K562 (cell line): ENCODE results near the gene ATOH8. TPM values are rescaled to one million over a fixed set of nuclear protein-coding genes. Genes with fewer than 3 reads are reported as not detected.
A peak's percentile ranks its signal among the peaks of the same experiment; 100 is the strongest.

Experiments
- ATAC-seq: fragments of 200-7000 bp; cut with Tn5 transposase; 3 replicates; pipeline ENCODE4 v1.9.1; 2020; ENCODE audit warnings: moderate library complexity
- BruUV-seq: library from RNA; stranded (reverse); fragments of 400-500 nt; replicated peaks from 2 replicates; lab custom pipeline; 2021; lab: Mats Ljungman, UMichigan
- CTCF ChIA-PET: fragments of 300-600 bp; formaldehyde crosslinking; extraction: SDS; loops from one replicate; lab custom pipeline; 2021; ENCODE audit warnings: low intra/inter-chr PET ratio; lab: Yijun Ruan, JAX
- POLR2A ChIA-PET: fragments of 300-600, 350-650 bp; sonication (Branson Sonifier 250); formaldehyde crosslinking; extraction: SDS; loops from one replicate; lab custom pipeline; 2021; ENCODE audit warnings: antibody characterized with exemption, inconsistent platforms; lab: Yijun Ruan, JAX
- DNase-seq, 4 experiments: peaks; one replicate each; pipeline versions ENCODE4 v3.0.0 to v3.0.0-alpha.2; 2011 to 2018; ENCODE audit warnings: low spot score in 3 of 4, mixed read lengths in 3 of 4; ENCODE audit errors: extremely low read depth in 1 of 4
- FAIRE-seq: peaks from 2 replicates; lab custom pipeline; 2011; peaks lifted over from hg19 to GRCh38; lab: Jason Lieb, UNC
- H2AFZ ChIP-seq: 2 replicates; pipeline ENCODE4 v1.6.0; 2011; ENCODE audit warnings: low read depth, low read length, control low read depth, inconsistent platforms
- H3K27ac ChIP-seq: fragments of 200-600 bp; 3 replicates; pipeline ENCODE4 v1.8.0; 2011; ENCODE audit warnings: low read depth, mild to moderate bottlenecking, control low read depth, inconsistent platforms, low read length, moderate library complexity, mixed read lengths; ENCODE audit errors: extremely low read depth
- H3K27me3 ChIP-seq, 2 experiments: fragments of 300-600 bp in 1 of 2; 2 replicates in 1 of 2; 3 replicates in 1 of 2; pipeline versions ENCODE4 v1.6.0 to v1.8.0; 2011; ENCODE audit warnings: inconsistent platforms in 2 of 2, low read length in 2 of 2, mild to moderate bottlenecking in 1 of 2, mixed read lengths in 1 of 2, moderate library complexity in 1 of 2; ENCODE audit not compliant: control insufficient read depth in 2 of 2, insufficient read depth in 2 of 2
- H3K36me3 ChIP-seq: fragments of 300-600 bp; 3 replicates; pipeline ENCODE4 v1.8.0; 2011; ENCODE audit warnings: mild to moderate bottlenecking, low read length, inconsistent platforms; ENCODE audit not compliant: control insufficient read depth, insufficient read depth
- H3K4me1 ChIP-seq, 2 experiments: fragments of 200-600 bp in 1 of 2; replicated peaks in 1 of 2; 2 replicates in 1 of 2; 3 replicates in 1 of 2; pipeline versions ENCODE4 v1.5.1 to v1.8.0; 2011; ENCODE audit warnings: inconsistent platforms in 2 of 2, low read length in 2 of 2, mild to moderate bottlenecking in 1 of 2, mixed read lengths in 1 of 2, moderate library complexity in 1 of 2; ENCODE audit not compliant: control insufficient read depth in 2 of 2, insufficient read depth in 2 of 2
- H3K4me2 ChIP-seq: 2 replicates; pipeline ENCODE4 v1.6.1; 2011; ENCODE audit warnings: low read length, control low read depth, inconsistent platforms, mixed read lengths; ENCODE audit not compliant: insufficient read depth
- H3K4me3 ChIP-seq: fragments of 200-600 bp; sonication (generic), shearing (Covaris generic); 2 replicates; pipeline ENCODE4 v1.5.1; 2016; ENCODE audit warnings: control low read depth, inconsistent platforms
- H3K79me2 ChIP-seq: fragments of 200-600 bp; 3 replicates; pipeline ENCODE4 v1.8.0; 2011; ENCODE audit warnings: low read length, inconsistent platforms; ENCODE audit not compliant: control insufficient read depth, insufficient read depth
- H3K9ac ChIP-seq, 2 experiments: 2 replicates each; pipeline versions ENCODE4 v1.6.0 to v1.6.1; 2011; ENCODE audit warnings: low read depth in 2 of 2, low read length in 2 of 2, control low read depth in 1 of 2, inconsistent platforms in 1 of 2, mild to moderate bottlenecking in 1 of 2, mixed read lengths in 1 of 2; ENCODE audit not compliant: insufficient read depth in 1 of 2
- H3K9me1 ChIP-seq: one replicate; pipeline ENCODE4 v1.6.0; 2011; ENCODE audit warnings: inconsistent platforms, mild to moderate bottlenecking, low read length, moderate library complexity; ENCODE audit not compliant: control insufficient read depth, insufficient read depth
- H3K9me3 ChIP-seq: replicated peaks from 2 replicates; pipeline ENCODE4 v1.5.1; 2011; ENCODE audit warnings: low read depth, low read length, inconsistent platforms; ENCODE audit not compliant: control insufficient read depth, insufficient read depth
- H4K20me1 ChIP-seq: replicated peaks from 2 replicates; pipeline ENCODE4 v1.6.1; 2011; ENCODE audit warnings: low read length, inconsistent platforms, mixed read lengths; ENCODE audit not compliant: control insufficient read depth, insufficient read depth
- ARHGAP35 ChIP-seq: fragments of 450-650 bp; IDR thresholded peaks from 2 replicates; pipeline ENCODE4 v1.6.1; 2018; ENCODE audit not compliant: partially characterized antibody
- MEIS2 ChIP-seq: fragments of 450-650 bp; IDR thresholded peaks from 2 replicates; pipeline ENCODE4 v1.6.1; 2014; ENCODE audit warnings: mild to moderate bottlenecking; ENCODE audit not compliant: partially characterized antibody
- MYBL2 ChIP-seq, 2 experiments: fragments of 450-650 bp in 1 of 2; sonication (generic) in 1 of 2; formaldehyde crosslinking in 1 of 2; IDR thresholded peaks; 2 replicates each; pipeline versions ENCODE4 v1.6.1 to v1.8.1; 2017 to 2022; ENCODE audit warnings: borderline replicate concordance in 1 of 2, inconsistent platforms in 1 of 2, low read depth in 1 of 2, mild to moderate bottlenecking in 1 of 2, missing genetic modification reagents in 1 of 2, moderate library complexity in 1 of 2
- PBX2 ChIP-seq, 2 experiments: IDR thresholded peaks in 1 of 2; conservative IDR thresholded peaks in 1 of 2; 2 replicates each; pipeline ENCODE4 v1.6.1; 2016; ENCODE audit warnings: low read depth in 2 of 2, mild to moderate bottlenecking in 1 of 2, missing compliant biosample characterization in 1 of 2, missing genetic modification characterization in 1 of 2, moderate library complexity in 1 of 2
- PKNOX1 ChIP-seq: fragments of 450-650 bp; IDR thresholded peaks from 2 replicates; pipeline ENCODE4 v1.6.1; 2016
- PREB ChIP-seq: sonication (generic); formaldehyde crosslinking; IDR thresholded peaks from 2 replicates; pipeline ENCODE4 v1.8.1; 2023; ENCODE audit warnings: mild to moderate bottlenecking, missing genetic modification reagents
- SMARCE1 ChIP-seq: fragments of 450-650 bp; IDR thresholded peaks from 2 replicates; pipeline ENCODE4 v1.7.1; 2016; ENCODE audit warnings: mild to moderate bottlenecking
- SRSF7 ChIP-seq: fragments of 200-400 bp; formaldehyde crosslinking; optimal IDR thresholded peaks from 2 replicates; pipeline ENCODE3; 2017; ENCODE audit warnings: mild to moderate bottlenecking, low read depth, low read length
- U2AF1 ChIP-seq: fragments of 200-400 bp; formaldehyde crosslinking; optimal IDR thresholded peaks from 2 replicates; pipeline ENCODE3; 2017; ENCODE audit warnings: mild to moderate bottlenecking, low read depth, low read length, moderate library complexity
- ZNF184 ChIP-seq: sonication (generic); formaldehyde crosslinking; IDR thresholded peaks from 2 replicates; pipeline ENCODE4 v1.5.0; 2020; ENCODE audit warnings: missing genetic modification reagents
- ZNF740 ChIP-seq, 3 experiments: fragments of 200-800 bp in 1 of 3; sonication (Bioruptor generic) in 1 of 3; sonication (generic) in 1 of 3; formaldehyde crosslinking in 1 of 3; IDR thresholded peaks; 2 replicates each; pipeline versions ENCODE4 v1.6.1 to v1.8.0; 2016 to 2022; ENCODE audit warnings: mild to moderate bottlenecking in 2 of 3, missing compliant biosample characterization in 2 of 3, missing genetic modification characterization in 2 of 3, missing genetic modification reagents in 1 of 3
- ZNF766 ChIP-seq: fragments of 200-800 bp; sonication (Bioruptor generic); conservative IDR thresholded peaks from 2 replicates; pipeline ENCODE4 v1.6.1; 2016; ENCODE audit warnings: missing genetic modification characterization, missing compliant biosample characterization
- WGBS: fragments of 100-300 bp; shearing (Covaris generic); methylation state at CpG from one replicate; pipeline ENCODE4 v1.1.6; 2016; ENCODE audit warnings: low coverage, mixed read lengths; ENCODE audit not compliant: insufficient coverage; ENCODE audit errors: missing lambda C conversion rate; 5-methylcytosine and 5-hydroxymethylcytosine counted together
- in situ Hi-C: fragments of 300-500 bp; cut with MboI; formaldehyde crosslinking; loops from 4 replicates; pipeline ENCODE4 v1.15.0; 2018; ENCODE audit warnings: inconsistent platforms, mixed read lengths
- intact Hi-C: fragments of 100-400 bp; cut with micrococcal nuclease; formaldehyde crosslinking; loops from 2 replicates; pipeline ENCODE4 v1.14.2; 2022
- polyA plus RNA-seq, 8 experiments: library from polyadenylated mRNA; depleted of rRNA in 4 of 8; stranded (reverse) in 5 of 8; unstranded in 3 of 8; fragments of >200 nt; fragmentation: Nextera tagmentation in 2 of 8; fragmentation: Illumina TruSeq in 1 of 8; extraction: Ambion mirVana in 2 of 8; extraction: Trizol in 1 of 8; gene quantifications; 2 replicates each; pipeline versions ENCODE4 v1.2.1 to v1.2.3, GENCODE V29; 2011 to 2014; ENCODE audit warnings: inconsistent platforms in 1 of 8, missing spikeins in 1 of 8
- total RNA-seq, 7 experiments: library from RNA; depleted of rRNA in 6 of 7; stranded (reverse); fragments of >200 nt in 6 of 7; fragmentation: Illumina TruSeq in 2 of 7; extraction: Trizol in 2 of 7; gene quantifications; 2 replicates each; pipeline versions ENCODE4 v1.2.1 to v1.2.3, GENCODE V29; 2011 to 2021; ENCODE audit warnings: low replicate concordance in 1 of 7

Gene ATOH8
- total and polyA plus RNA-seq, 9 of the 15 experiments (the other 6 are each of a cell fraction or from before 2014, with no cell fraction given): not detected

GRCh38 chr2:85763831-85764230 lies 10.0 kb downstream of the ATOH8 start (continued):
- no peak for TF ChIP-seq ZNF740 (CRISPR knock-in tag; IDR thresholded peaks at IDR 0.05)
- TF ChIP-seq ZNF740 (tag; IDR thresholded peaks at IDR 0.05): no peak
- TF ChIP-seq ARHGAP35: no peak
- TF ChIP-seq ZNF184 (CRISPR knock-in tag): no peak
- no peak for TF ChIP-seq ZNF766
- TF ChIP-seq, all 486 proteins: peak for 0

- POLR2A ChIA-PET: interaction anchor here (0.6 kb wide), 1 partner anchor 38 kb away, joined by 4 read pairs; no protein-coding TSS in a partner anchor
- WGBS: 2% methylated on average over 26 of the region's 26 CpGs
- H4K20me1 ChIP-seq: no peaks in the 10 kb centered on the region; the same call in 1 of the 2 replicates
- TF ChIP-seq SMARCE1 (no peak), PREB (no peak), SRSF7 (no peak), MYBL2 (IDR thresholded peaks at IDR 0.05; ENCODE audit: low read depth) (no peak), MYBL2 (CRISPR knock-in tag; IDR thresholded peaks at IDR 0.05; ENCODE audit: borderline replicate concordance) (no peak), PBX2 (CRISPR knock-in tag; IDR thresholded peaks at IDR 0.05; ENCODE audit: low read depth) (no peak), PBX2 (tag; conservative IDR thresholded peaks at IDR 0.05; ENCODE audit: low read depth) (peak; percentile 89), MEIS2 (peak; percentile 90), PKNOX1 (peak; percentile 84), U2AF1 (no peak)
- H3K27me3 ChIP-seq: peaks cover 44 to 85% of the 10 kb centered on the region in 2 experiments
- H3K9ac ChIP-seq: no peak overlapping the region
- no peak overlapping the region for H3K27ac ChIP-seq
- no peaks in the 10 kb centered on the region for H3K9me3 ChIP-seq
- no peak overlapping the region for H3K4me3 ChIP-seq
- H3K4me2 ChIP-seq: no peak overlapping the region
- CTCF ChIA-PET: no interaction called here
- no TSS peak for BruUV-seq
- in situ Hi-C loops (no loop called here), intact Hi-C loops (no loop called here)
- H3K4me1 ChIP-seq: peaks cover 0 to 8% of the 10 kb centered on the region in 2 experiments; a peak in 2 of 5 replicates
- H3K79me2 ChIP-seq: no peaks in the 10 kb centered on the region
- no peak overlapping the region for H2AFZ ChIP-seq
- DNase-seq (no peak), ATAC-seq (no peak), FAIRE-seq (no peak)
- H3K36me3 ChIP-seq: no peaks in the 10 kb centered on the region
- peaks cover 5% of the 10 kb centered on the region for H3K9me1 ChIP-seq
These were observed 11.4 kb downstream of the ATOH8 start for GRCh38 chr2:85765081-85765731.
